Right renal pelvis (tissue), 4 donors: Measurements from ENCODE around the gene B3GNT9. TPM values are rescaled to one million over a fixed set of nuclear protein-coding genes. Genes with fewer than 3 reads are reported as not detected.

Experiments
- DNase-seq, 4 donors: peaks; one replicate each; pipeline ENCODE4 v3.0.0-alpha.2; 2013; ENCODE audit warnings: low read depth in 4 of 4, low spot score in 3 of 4, missing footprints in 1 of 4
- polyA plus RNA-seq, 4 donors: library from polyadenylated mRNA; unstranded; fragments of 120-200 nt; gene quantifications; one replicate each; pipeline ENCODE4 v1.2.1, GENCODE V29; 2013; ENCODE audit not compliant: insufficient read length in 4 of 4

B3GNT9 gene
- polyA plus RNA-seq, 4 donors: 8.4 to 11.9 (median 10.9) TPM

DNA sequence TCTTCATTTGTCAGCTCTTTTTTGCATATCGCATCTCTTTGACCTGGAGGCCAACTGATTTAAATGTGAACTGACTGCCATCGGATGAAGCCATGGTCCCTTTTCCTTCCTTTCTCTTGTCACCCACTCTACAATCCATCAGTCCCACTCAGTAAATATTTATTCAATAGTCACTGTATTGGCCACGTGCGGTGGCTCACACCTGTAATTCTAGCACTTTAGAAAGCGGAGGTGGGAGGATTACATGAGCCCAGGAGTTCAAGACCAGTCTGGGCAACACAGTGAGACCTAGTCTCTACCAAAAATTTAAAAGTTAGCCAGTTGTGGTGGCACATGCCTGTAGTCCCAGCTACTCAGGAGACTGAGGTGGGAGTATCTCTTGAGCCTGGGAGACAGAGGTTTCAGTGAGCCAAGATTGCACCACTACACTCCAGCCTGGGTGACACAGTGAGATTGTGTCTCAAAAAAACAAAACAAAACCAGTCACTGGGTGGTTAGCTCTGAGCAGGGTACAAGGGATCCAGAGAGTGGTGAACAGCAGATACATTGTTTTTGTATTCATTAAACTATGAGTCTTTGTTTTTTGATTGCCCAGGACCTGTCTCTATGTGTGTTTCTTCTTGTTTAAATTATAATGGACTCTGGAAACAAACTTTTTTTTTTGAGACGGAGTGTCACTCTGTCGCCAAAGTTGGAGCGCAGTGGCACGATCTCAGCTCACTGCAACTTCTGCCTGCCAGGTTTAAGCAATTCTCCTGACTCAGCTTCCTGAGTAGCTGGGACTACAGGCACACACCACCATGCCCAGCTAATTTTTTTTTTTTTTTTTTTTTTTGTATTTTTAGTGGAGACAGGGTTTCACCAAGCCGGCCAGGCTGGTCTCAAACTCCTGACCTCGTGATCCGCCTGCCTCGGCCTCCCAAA is 34.1 kb downstream of the B3GNT9 start:
- no peak for DNase-seq

DNA sequence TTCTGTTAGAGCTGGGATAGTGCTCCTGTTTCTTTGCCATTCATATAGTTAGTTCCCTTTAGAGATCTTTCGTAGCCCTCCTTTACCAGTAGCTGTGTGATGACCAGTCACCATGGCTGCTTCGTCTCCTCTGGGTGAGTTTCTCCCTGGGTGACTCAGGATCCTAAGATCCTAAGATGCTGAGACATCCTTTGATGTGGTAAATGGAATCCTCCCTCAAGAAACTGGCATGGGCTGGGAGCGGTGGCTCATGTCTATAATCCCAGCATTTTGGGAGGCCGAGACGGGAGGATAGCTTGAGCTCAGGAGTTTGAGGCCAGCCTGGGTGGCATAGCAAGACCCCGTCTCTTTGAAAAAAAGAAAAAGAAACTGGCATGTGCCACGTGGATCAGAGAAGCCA is 35.2 kb downstream of the B3GNT9 start:
- no peak for DNase-seq

DNA sequence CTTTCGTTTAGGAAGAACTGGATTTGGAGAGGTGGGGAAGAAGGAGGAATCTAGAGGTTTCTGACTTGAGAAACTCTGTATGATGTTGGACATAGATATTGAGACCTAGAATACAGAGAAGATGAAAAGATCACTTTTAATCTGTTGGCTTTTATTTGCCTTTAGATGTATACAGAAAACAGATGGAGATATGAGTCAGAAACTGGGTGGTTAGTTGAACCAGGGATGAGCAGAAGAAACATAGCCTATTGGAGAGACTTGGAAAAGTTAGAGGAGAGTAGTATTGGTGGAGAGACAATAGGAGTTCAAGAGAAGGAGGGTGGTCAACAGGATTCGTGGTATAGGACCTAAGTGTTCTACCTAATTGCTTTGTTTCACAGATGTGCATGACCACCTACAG is 36.0 kb downstream of the B3GNT9 start:
- DNase-seq: no peak

DNA sequence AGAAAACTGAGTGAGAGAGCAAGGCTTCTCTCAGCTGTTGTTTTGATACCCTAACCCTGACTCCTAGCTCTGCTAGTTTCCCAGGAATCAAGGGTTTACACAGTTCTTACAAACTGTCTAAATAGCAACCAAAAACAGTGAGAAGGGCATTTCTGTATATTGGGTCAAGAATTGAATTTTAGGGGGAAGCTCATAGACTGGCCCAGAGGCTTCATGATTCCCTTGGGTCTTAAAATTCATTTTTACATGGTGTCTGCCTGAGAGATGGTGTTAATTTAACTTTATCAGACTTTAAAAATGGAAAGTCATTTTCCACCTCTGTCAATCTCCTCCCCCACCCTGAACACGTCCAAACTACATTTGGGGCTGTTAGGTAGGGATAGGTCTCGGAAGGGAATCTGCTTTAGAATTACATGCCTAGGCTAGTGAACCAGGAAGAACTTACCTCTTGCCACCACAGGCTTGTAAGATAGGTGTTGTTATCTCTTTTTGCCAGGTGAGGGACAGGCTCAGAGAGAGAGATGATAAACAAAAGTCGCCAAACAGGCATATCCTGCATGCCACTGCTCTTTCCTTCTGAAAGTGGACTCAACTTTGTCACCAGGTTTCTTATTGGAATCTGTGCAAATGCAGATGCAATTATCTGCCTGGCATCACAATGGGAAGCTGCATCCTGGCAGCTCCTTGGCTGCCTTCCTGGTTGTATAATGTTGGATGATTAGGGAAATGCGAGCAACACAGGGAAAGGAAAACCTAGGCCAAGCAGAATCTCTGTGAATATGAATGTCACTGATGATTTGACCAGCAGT is 38.0 kb downstream of the B3GNT9 start:
- DNase-seq: no peak

DNA sequence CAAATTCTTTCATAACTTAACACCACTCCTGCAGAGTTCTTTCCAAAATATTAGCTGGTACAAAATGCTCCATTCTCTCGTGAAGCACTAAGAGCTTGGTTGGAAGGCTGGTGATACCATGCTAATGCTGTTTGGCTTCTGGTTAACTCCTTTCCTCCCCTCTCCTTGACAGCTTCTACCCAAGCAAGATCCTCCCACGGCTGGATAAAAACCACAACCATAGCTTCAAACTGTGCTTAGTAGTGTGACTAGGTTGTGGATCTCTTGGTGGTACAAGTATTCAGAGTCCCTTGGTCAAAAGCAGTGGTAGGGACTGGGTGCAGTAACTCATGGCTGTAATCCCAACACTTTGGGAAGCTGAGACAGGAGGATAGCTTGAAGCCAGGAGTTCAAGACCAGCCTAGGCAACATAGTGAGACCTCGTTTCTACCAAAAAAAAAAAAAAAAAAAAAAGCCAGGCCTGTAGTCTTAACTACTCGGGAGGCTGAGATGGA is 38.8 kb downstream of the B3GNT9 start:
- no peak for DNase-seq

DNA sequence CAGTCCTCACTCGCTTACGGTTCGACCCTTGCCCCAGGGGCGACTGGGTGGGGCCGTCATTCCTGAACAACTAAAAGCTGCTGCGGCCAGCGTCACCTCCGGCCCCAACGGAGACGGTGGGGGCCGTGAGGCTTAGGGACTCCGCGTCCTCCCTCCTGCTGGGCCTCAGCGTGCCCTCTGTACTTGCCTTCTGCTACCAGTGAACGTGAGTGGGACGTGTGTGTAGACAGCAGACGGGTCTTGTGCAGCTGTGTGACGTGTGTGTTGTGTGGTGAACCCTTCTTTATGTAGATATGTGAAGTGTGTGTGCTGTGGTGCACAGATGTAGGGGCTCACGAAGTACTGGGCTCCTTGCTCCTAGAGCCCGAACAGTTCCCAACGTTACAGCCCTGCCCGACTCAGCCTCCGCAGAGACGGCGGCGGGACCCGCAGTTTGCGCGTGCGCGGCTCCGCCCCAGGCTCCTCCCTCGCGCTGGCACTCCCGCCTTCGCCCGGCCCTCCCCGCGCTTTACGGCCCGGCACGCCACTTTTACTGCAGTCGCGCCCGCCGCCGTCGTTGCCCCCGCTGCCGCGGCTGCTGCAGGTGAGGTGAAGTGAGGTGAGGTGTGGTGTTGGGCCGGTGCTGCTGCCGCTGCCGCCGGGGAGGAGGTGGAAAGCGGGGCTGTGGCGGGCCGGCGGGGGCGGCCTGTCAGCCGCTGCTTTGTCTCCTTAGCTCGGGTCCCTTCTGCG is 41.2 kb downstream of the B3GNT9 start, which contains the start of gene PHAF1:
PHAF1 (plus strand) TSS at position 535 of the 729 bp plus-strand sequence. CDS start 235 bp downstream, outside the sequence.
- peak; percentile 85 to 95 (median 88) for DNase-seq

DNA sequence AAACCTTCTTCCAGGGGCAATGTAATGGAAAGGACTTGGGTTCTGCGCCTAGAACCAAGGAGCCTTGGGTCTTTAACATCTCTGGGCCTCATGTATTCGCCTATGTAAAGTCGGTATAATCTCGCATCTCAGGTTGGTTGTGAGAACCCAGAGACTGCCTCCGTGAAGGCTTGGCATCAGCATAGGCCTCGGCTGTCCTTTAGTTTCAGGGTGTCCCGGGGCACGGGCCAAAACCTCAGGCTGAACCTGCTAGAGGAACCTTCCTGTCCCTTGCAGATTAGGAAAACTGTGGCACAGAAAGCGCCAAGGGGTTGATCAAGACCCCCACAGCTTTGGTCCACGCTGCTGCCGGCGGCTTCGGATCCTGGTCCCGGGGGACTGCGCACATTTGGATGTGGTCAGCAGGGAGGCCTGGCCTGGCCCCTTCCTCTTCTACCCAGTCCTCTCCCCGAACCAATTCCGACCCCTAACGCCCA is 41.8 kb downstream of the B3GNT9 start:
- DNase-seq: no peak

DNA sequence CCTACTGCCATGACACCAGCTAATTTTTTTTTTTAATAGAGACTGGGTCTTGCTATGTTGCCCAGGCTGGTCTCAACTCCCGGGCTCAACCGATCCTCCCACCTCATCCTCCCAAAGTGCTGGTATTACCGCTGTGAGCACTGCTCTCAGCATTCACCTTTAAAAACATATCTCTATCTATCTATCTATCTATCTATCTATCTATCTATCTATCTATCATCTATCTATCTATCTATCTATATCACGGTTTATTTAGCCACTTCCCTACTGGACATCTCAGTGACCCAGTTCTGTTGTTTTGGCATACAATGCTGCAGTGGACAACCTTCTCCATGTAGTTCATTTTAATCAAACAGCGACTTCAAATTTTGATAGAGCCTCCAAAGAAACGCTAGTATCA is 42.3 kb downstream of the B3GNT9 start:
- no peak for DNase-seq

DNA sequence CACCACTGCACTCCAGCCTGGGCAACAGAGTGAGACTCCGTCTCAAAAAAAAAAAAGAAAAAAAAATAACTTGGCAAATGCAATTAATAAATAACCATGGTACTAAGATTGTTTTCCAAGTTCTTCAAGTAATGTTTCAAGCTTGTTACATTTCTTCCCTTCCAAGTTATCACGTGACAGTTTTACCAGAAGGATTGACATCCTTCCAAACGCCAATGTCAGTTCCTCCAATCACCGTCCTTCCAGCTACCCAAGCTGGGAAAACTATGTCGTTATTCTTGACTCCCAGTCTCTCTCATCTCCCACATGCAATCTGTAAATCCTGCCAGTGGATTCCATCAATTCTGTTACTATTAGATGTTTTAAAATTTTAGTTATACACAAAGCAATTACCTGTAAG is 44.9 kb downstream of the B3GNT9 start:
- no peak for DNase-seq

DNA sequence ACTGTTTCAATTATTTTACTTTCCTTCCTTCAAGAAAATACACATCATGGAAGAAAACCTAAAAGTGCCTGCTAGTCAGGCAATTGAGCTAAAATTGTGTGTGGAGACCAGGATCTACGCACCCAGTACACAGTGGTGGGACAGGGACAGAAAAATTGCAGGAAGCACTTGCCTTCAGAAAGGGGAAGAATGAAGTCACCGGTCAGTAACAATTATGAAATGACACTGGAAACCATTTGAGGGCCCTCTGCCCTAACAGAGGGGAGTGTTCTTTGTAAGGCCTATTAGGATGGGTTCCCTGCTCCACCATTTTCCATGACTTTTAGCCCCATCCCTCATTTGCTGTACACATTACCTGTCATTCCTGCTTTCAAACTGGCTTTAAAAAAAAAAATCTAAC is 45.6 kb downstream of the B3GNT9 start:
- DNase-seq: no peak

DNA sequence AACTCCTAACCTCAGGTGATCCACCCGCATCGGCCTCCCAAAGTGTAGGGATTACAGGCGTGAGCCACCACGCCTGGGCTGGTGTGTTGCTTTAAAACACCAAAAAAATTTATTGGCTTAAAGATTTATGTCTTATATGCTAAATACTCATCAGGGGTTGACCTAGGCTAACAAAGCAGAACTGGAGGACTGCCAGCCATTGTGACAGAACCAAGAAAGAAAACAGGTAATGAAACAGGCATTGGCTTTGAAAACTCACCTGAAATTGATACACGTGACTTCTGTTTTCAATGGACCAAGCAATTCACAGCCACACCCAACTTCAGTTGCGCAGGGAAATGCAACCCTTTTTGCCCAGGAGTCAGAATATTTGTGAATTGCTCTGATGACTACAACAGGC is 46.0 kb downstream of the B3GNT9 start:
- no peak for DNase-seq

DNA sequence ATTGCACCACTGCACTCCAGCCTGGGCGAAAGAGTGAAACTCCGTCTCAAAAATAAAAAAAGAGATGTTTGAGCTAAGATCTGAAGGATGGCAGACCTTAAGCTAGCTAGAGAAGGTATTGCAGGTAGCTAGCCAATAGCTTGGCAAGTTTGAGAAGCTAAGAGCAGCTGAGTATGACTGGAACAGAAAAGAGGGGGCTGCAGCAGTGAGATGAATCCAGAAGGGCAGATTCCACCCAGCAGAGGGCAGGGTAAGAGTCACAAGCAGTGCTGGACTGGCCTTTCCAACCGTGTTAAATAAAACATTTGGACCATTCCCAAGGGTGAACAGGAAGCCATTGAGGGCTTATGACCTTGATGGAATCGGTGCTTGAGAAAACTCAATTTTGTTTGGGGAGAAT is 46.7 kb downstream of the B3GNT9 start:
- no peak for DNase-seq

DNA sequence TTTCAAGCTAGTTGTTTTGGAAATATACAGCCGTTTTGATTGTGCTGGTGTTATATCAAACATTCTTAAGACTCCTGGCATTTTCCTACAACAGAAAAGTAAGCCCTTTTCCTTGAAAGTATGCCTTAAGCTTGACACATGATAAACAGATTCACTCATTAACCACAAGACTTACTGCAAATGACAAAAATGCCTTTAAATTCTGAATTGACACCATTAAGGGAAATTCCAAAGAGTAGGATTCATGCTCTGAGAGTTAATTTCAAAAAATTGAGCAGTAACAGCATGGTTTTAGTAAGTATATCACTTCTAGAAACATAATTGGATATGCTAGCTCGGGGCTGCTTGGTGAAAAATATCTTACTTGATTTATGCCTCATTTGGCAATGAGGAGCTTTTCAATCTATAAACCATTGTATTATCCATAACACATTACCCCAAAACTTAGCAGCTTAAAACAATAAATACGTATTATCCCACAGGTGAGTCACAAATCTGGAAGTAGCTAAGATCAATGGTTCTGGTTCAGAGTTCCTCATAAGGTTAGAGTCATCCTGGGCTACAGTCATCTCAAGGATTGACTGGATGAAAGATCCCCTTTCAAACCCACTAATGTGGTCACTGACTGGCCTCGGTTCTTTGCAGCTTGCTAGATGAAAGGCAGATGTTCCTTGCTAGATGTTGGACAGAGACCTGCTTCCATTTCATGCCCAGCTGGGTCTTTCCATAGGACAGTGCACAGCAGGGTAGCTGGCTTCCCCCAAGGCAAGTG is 49.3 kb downstream of the B3GNT9 start:
- DNase-seq: no peak

DNA sequence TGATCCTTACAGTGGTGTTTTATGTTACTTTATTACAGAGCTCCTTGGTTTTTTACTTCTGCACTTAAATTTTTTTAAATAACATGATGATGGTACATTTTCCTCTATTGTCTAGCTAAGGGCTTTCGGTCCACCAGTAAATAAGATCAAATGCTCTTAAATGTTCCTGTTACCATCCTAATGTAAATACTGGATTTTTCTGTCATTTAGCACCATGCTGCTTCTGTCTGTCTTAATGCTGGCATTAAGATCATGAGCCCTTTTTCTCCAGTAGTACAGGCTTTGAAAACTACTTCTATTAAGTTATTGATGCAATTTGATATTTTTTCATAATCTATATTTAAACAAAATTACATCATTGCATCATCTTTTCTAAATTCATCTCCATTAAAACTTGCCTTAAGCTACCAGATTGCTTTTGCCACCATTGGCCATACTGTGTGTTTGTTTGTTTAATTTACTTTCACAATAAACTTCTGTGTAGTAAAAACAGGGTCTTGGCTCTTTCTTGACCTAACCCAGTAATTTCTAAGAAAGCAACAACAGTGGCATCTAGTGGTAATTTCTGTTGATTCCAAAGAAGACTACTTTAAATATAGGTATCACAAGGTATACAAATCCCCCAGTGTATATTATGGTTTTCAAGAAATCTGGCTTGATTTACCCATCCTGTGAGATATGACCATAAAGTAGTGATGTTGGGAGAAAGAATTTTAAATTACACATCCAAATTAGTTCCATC is 50.1 kb downstream of the B3GNT9 start:
- no peak for DNase-seq

DNA sequence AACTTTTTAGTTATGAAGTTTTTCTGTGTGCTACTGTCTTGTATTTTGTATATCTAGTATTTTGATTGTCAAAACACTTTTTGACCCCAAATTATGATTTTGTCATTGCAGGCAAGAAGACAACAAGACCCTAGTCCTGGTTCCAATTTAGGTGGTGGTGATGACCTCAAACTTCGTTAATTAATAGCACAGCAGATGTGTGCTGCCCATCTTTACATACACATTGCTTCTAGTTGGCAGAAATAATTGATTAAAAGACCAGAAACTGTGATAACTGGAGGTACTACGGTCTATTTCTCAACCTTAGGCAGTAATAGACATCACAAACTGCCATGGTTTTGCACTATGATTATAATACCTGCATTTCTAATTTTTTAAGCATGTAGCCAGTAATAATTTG is 52.2 kb downstream of the B3GNT9 start:
- DNase-seq: no peak
